MG63 (cell line): Measurements from ENCODE around the gene MAB21L3. TPM values are rescaled to one million over a fixed set of nuclear protein-coding genes. Genes with fewer than 3 reads are reported as not detected.

Experiments
- DNase-seq: peaks from one replicate; pipeline ENCODE4 v3.0.0-alpha.2; 2020
- H3K27me3 ChIP-seq: fragments of 250-450 bp; sonication (Bioruptor Pico); 2 replicates; pipeline ENCODE4 v1.5.1; 2020; ENCODE audit warnings: mild to moderate bottlenecking, moderate library complexity
- H3K36me3 ChIP-seq: fragments of 250-450 bp; sonication (Bioruptor Pico); 2 replicates; pipeline ENCODE4 v1.5.1; 2020; ENCODE audit warnings: mild to moderate bottlenecking, moderate library complexity
- H3K4me3 ChIP-seq: fragments of 250-450 bp; sonication (Bioruptor Pico); 2 replicates; pipeline ENCODE4 v1.5.1; 2020; ENCODE audit warnings: mild to moderate bottlenecking, moderate library complexity
- H3K9me3 ChIP-seq: fragments of 250-450 bp; sonication (Bioruptor Pico); 2 replicates; pipeline ENCODE4 v1.5.1; 2020; ENCODE audit warnings: mild to moderate bottlenecking, moderate library complexity
- total RNA-seq: library from RNA; depleted of rRNA; stranded (reverse); fragments of >200 nt; shearing (Covaris generic); gene quantifications from 2 replicates; pipeline ENCODE4 v1.2.3, GENCODE V29; 2014; ENCODE audit warnings: low replicate concordance; rRNA removed

The MAB21L3 gene
- 1.3 TPM in 1 of 2 replicates, not detected in the other for total RNA-seq

- Histone ChIP-seq H3K9me3 (no peaks in the 10 kb centered on the region), H3K4me3 (no peak within 1 kb of the TSS), H3K36me3 (no peaks in the 10 kb centered on the region), H3K27me3 (no peaks in the 10 kb centered on the region)
- DNase-seq: no peak
These were observed at the start of gene MAB21L3 for GRCh38 chr1:116110567-116111523. Gene MAB21L3, plus strand, starts transcription at chr1:116111399. Its CDS starts 1,217 bp downstream, at chr1:116112616.

GRCh38 chr1:116062201-116062600 is 49.0 kb upstream of the MAB21L3 start:
- DNase-seq: no peak
- H3K27me3 ChIP-seq: no peaks in the 10 kb centered on the region
- H3K9me3 ChIP-seq: peaks cover 9% of the 10 kb centered on the region
- no peak overlapping the region for H3K4me3 ChIP-seq
- H3K36me3 ChIP-seq: no peaks in the 10 kb centered on the region

GRCh38 chr1:116064616-116065015 is 46.6 kb upstream of the MAB21L3 start:
- H3K36me3 ChIP-seq: no peaks in the 10 kb centered on the region
- no peak for DNase-seq
- no peaks in the 10 kb centered on the region for H3K27me3 ChIP-seq
- H3K4me3 ChIP-seq: no peak overlapping the region
- no peaks in the 10 kb centered on the region for H3K9me3 ChIP-seq

GRCh38 chr1:116066868-116067565 is 44.2 kb upstream of the MAB21L3 start:
- DNase-seq: peak; percentile 55
- H3K4me3 ChIP-seq: no peak overlapping the region
- no peaks in the 10 kb centered on the region for H3K9me3 ChIP-seq
- no peaks in the 10 kb centered on the region for H3K36me3 ChIP-seq
- H3K27me3 ChIP-seq: no peaks in the 10 kb centered on the region

GRCh38 chr1:116067566-116067890 is 43.7 kb upstream of the MAB21L3 start:
- Histone ChIP-seq H3K36me3 (no peaks in the 10 kb centered on the region), H3K4me3 (no peak overlapping the region), H3K27me3 (no peaks in the 10 kb centered on the region), H3K9me3 (no peaks in the 10 kb centered on the region)
- peak; percentile 83 for DNase-seq

- Histone ChIP-seq H3K36me3 (no peaks in the 10 kb centered on the region), H3K9me3 (no peaks in the 10 kb centered on the region), H3K4me3 (no peak overlapping the region), H3K27me3 (no peaks in the 10 kb centered on the region)
- DNase-seq: no peak
These were observed 35.6 kb upstream of the MAB21L3 start for GRCh38 chr1:116075575-116075974.

- H3K9me3 ChIP-seq: no peaks in the 10 kb centered on the region
- no peaks in the 10 kb centered on the region for H3K36me3 ChIP-seq
- no peak overlapping the region for H3K4me3 ChIP-seq
- no peaks in the 10 kb centered on the region for H3K27me3 ChIP-seq
- DNase-seq: no peak
These were observed 35.2 kb upstream of the MAB21L3 start for GRCh38 chr1:116075990-116076389.

- Histone ChIP-seq H3K36me3 (no peaks in the 10 kb centered on the region), H3K4me3 (no peak overlapping the region), H3K9me3 (no peaks in the 10 kb centered on the region), H3K27me3 (no peaks in the 10 kb centered on the region)
- DNase-seq: no peak
These were observed 34.4 kb upstream of the MAB21L3 start for GRCh38 chr1:116076831-116077230.

- Histone ChIP-seq H3K4me3 (no peak overlapping the region), H3K27me3 (no peaks in the 10 kb centered on the region), H3K9me3 (no peaks in the 10 kb centered on the region), H3K36me3 (no peaks in the 10 kb centered on the region)
- no peak for DNase-seq
These were observed 32.4 kb upstream of the MAB21L3 start for GRCh38 chr1:116078699-116079223.

GRCh38 chr1:116087628-116088027 is 23.6 kb upstream of the MAB21L3 start:
- Histone ChIP-seq H3K4me3 (no peak overlapping the region), H3K27me3 (no peaks in the 10 kb centered on the region), H3K36me3 (no peaks in the 10 kb centered on the region), H3K9me3 (peaks cover 16% of the 10 kb centered on the region)
- no peak for DNase-seq

- H3K4me3 ChIP-seq: no peak overlapping the region
- no peaks in the 10 kb centered on the region for H3K27me3 ChIP-seq
- no peaks in the 10 kb centered on the region for H3K36me3 ChIP-seq
- DNase-seq: no peak
- H3K9me3 ChIP-seq: peaks cover 18% of the 10 kb centered on the region
These were observed 21.3 kb upstream of the MAB21L3 start for GRCh38 chr1:116089870-116090269.

- peaks cover 23% of the 10 kb centered on the region for H3K9me3 ChIP-seq
- DNase-seq: no peak
- no peaks in the 10 kb centered on the region for H3K27me3 ChIP-seq
- no peaks in the 10 kb centered on the region for H3K36me3 ChIP-seq
- no peak overlapping the region for H3K4me3 ChIP-seq
These were observed 20.1 kb upstream of the MAB21L3 start for GRCh38 chr1:116091083-116091482.

- Histone ChIP-seq H3K36me3 (no peaks in the 10 kb centered on the region), H3K4me3 (no peak overlapping the region), H3K27me3 (no peaks in the 10 kb centered on the region), H3K9me3 (peaks cover 23% of the 10 kb centered on the region)
- DNase-seq: no peak
These were observed 18.3 kb upstream of the MAB21L3 start for GRCh38 chr1:116092752-116093489.

- H3K9me3 ChIP-seq: peaks cover 9% of the 10 kb centered on the region
- DNase-seq: no peak
- no peaks in the 10 kb centered on the region for H3K27me3 ChIP-seq
- H3K36me3 ChIP-seq: no peaks in the 10 kb centered on the region
- no peak overlapping the region for H3K4me3 ChIP-seq
These were observed 16.2 kb upstream of the MAB21L3 start for GRCh38 chr1:116095027-116095426.

GRCh38 chr1:116096013-116096618 is 15.1 kb upstream of the MAB21L3 start:
- Histone ChIP-seq H3K36me3 (no peaks in the 10 kb centered on the region), H3K9me3 (peaks cover 7% of the 10 kb centered on the region), H3K27me3 (no peaks in the 10 kb centered on the region), H3K4me3 (no peak overlapping the region)
- DNase-seq: no peak

GRCh38 chr1:116097626-116098025 is 13.6 kb upstream of the MAB21L3 start:
- no peaks in the 10 kb centered on the region for H3K27me3 ChIP-seq
- peaks cover 7% of the 10 kb centered on the region for H3K9me3 ChIP-seq
- no peaks in the 10 kb centered on the region for H3K36me3 ChIP-seq
- no peak for DNase-seq
- H3K4me3 ChIP-seq: no peak overlapping the region
